Measurements from ENCODE around the gene MRPL44.

GRCh38 chr2:223908304-223908998 is 48.8 kb upstream of the MRPL44 start:
- TF ChIP-seq CTCF (conservative IDR thresholded peaks at IDR 0.05 in 1 of 2, IDR thresholded peaks at IDR 0.05 in 1 of 2; ENCODE audit: low read depth in 1 of 2, low read length in 2 of 2) (no peak), EZH2 (IDR thresholded peaks at IDR 0.05; ENCODE audit: low read length, missing control alignments) (no peak)
